T-cell (primary cell): Measurements from ENCODE around the gene AREL1. TPM values are rescaled to one million over a fixed set of nuclear protein-coding genes. Genes with fewer than 3 reads are reported as not detected.

Experiments
- ATAC-seq, 4 experiments: fragments of 200-7000 bp in 3 of 4; fragments of 150-1000 bp in 1 of 4; cut with Tn5 transposase; replicated peaks in 1 of 4; 1 replicate in 3 of 4; 2 replicates in 1 of 4; pipeline ENCODE4 v1.10.0; 2021; ENCODE audit warnings: moderate library complexity in 3 of 4, mild to moderate bottlenecking in 2 of 4, moderate number of reproducible peaks in 1 of 4
- CTCF ChIA-PET, 2 donors: fragments of 300-600 bp; sonication (Branson Sonifier 250); formaldehyde crosslinking; loops; one replicate each; lab custom pipeline; 2022; ENCODE audit warnings: antibody characterized with exemption in 2 of 2; lab: Charles Lee
- POLR2A ChIA-PET, 2 donors: fragments of 300-600 bp; sonication (Branson Sonifier 250); formaldehyde crosslinking; loops; one replicate each; lab custom pipeline; 2022; ENCODE audit warnings: antibody characterized with exemption in 2 of 2; lab: Charles Lee
- DNase-seq, 35 experiments: peaks; one replicate each; pipeline versions ENCODE4 v3.0.0 to v3.0.0-alpha.2; 2013 to 2023
- H3K27ac ChIP-seq: one replicate; pipeline ENCODE4 v1.5.1; 2013; ENCODE audit warnings: low read length
- H3K27me3 ChIP-seq, 2 experiments: replicated peaks in 1 of 2; 1 replicate in 1 of 2; 2 replicates in 1 of 2; pipeline versions ENCODE4 v1.6.1 to v1.7.0; 2013; ENCODE audit warnings: low read length in 1 of 2, mixed read lengths in 1 of 2; ENCODE audit not compliant: control insufficient read depth in 2 of 2, insufficient read depth in 2 of 2; ENCODE audit errors: extremely low read depth in 1 of 2
- H3K36me3 ChIP-seq, 2 donors: 1 replicate in 1 of 2; 2 replicates in 1 of 2; pipeline versions ENCODE4 v1.6.1 to v1.7.0; 2013; ENCODE audit warnings: low read length in 1 of 2; ENCODE audit not compliant: control insufficient read depth in 2 of 2, insufficient read depth in 1 of 2; ENCODE audit errors: extremely low read depth in 1 of 2
- H3K4me1 ChIP-seq, 2 experiments: 1 replicate in 1 of 2; 2 replicates in 1 of 2; pipeline versions ENCODE4 v1.6.1 to v1.7.0; 2013; ENCODE audit warnings: low read length in 2 of 2, mixed read lengths in 1 of 2; ENCODE audit not compliant: insufficient read depth in 2 of 2, control insufficient read depth in 1 of 2; ENCODE audit errors: extremely low read depth in 1 of 2
- H3K4me3 ChIP-seq, 2 donors: 1 replicate in 1 of 2; 2 replicates in 1 of 2; pipeline versions ENCODE4 v1.5.1 to v1.7.0; 2013; ENCODE audit warnings: mild to moderate bottlenecking in 2 of 2, low read length in 1 of 2, moderate library complexity in 1 of 2; ENCODE audit not compliant: control insufficient read depth in 1 of 2; ENCODE audit errors: extremely low read depth in 1 of 2
- H3K9me3 ChIP-seq: 2 replicates; pipeline ENCODE4 v1.7.0; 2013
- H3K27ac Mint-ChIP-seq, 2 donors: one replicate each; pipeline ENCODE4 v1.8.0; 2020 to 2021; ENCODE audit warnings: mild to moderate bottlenecking in 2 of 2, mixed read lengths in 2 of 2
- H3K27me3 Mint-ChIP-seq, 2 donors: one replicate each; pipeline ENCODE4 v1.8.0; 2021 to 2022; ENCODE audit warnings: mixed read lengths in 2 of 2
- H3K36me3 Mint-ChIP-seq: one replicate; pipeline ENCODE4 v1.8.0; 2021; ENCODE audit warnings: mixed read lengths
- H3K4me1 Mint-ChIP-seq, 3 donors: one replicate each; pipeline ENCODE4 v1.8.0; 2020 to 2022; ENCODE audit warnings: mixed read lengths in 3 of 3, mild to moderate bottlenecking in 1 of 3
- H3K4me3 Mint-ChIP-seq, 3 donors: one replicate each; pipeline ENCODE4 v1.8.0; 2020 to 2022; ENCODE audit warnings: mild to moderate bottlenecking in 3 of 3, mixed read lengths in 3 of 3, moderate library complexity in 3 of 3
- H3K9me3 Mint-ChIP-seq, 3 donors: one replicate each; pipeline ENCODE4 v1.8.0; 2020 to 2022; ENCODE audit warnings: mixed read lengths in 3 of 3
- WGBS: methylation state at CpG from one replicate; pipeline ENCODE4 v1.1.5; 2013; ENCODE audit warnings: missing lambda C conversion rate; ENCODE audit not compliant: insufficient coverage; 5-methylcytosine and 5-hydroxymethylcytosine counted together
- total RNA-seq, 35 experiments: library from RNA in 6 of 35; stranded (reverse) in 6 of 35; fragments of 120-200 nt in 1 of 35; gene quantifications; one replicate each; pipeline versions ENCODE4 v1.2.1 to v1.2.4 and lab custom pipeline; 2013 to 2026

AREL1 gene
- total RNA-seq, 5 donors from 2014 or later (not counting 1 experiment from before 2014, with no cell fraction given), result 38.7 to 46.2 (median 42.3) TPM

- no peak for DNase-seq
- Mint-ChIP-seq H3K27ac (no peak overlapping the region), H3K4me3 (no peak overlapping the region), H3K27me3 (no peaks in the 10 kb centered on the region), H3K36me3 (peaks cover 30% of the 10 kb centered on the region), H3K9me3 (no peaks in the 10 kb centered on the region), H3K4me1 (no peaks in the 10 kb centered on the region)
- Histone ChIP-seq H3K27me3 (no peaks in the 10 kb centered on the region), H3K4me1 (no peaks in the 10 kb centered on the region), H3K4me3 (no peak overlapping the region), H3K27ac (no peak overlapping the region), H3K9me3 (no peaks in the 10 kb centered on the region), H3K36me3 (peaks cover 0 to 22% of the 10 kb centered on the region in 2 donors)
- ATAC-seq, result no peak
- ChIA-PET POLR2A (no interaction called here), CTCF (no interaction called here)
- WGBS, result 94% methylated on average over 6 of the region's 8 CpGs
These were observed 26.6 kb upstream of the AREL1 start for GRCh38 chr14:74739293-74740030.

- Histone ChIP-seq H3K4me1 (no peaks in the 10 kb centered on the region), H3K27ac (no peak overlapping the region), H3K27me3 (no peaks in the 10 kb centered on the region), H3K4me3 (no peak overlapping the region), H3K36me3 (peaks cover 5 to 36% of the 10 kb centered on the region in 2 donors), H3K9me3 (no peaks in the 10 kb centered on the region)
- Mint-ChIP-seq H3K27ac (peak overlapping the region in 1 of 2 donors; percentile 6), H3K9me3 (no peaks in the 10 kb centered on the region), H3K4me1 (no peaks in the 10 kb centered on the region), H3K4me3 (no peak overlapping the region), H3K36me3 (peaks cover 44% of the 10 kb centered on the region), H3K27me3 (no peaks in the 10 kb centered on the region)
- 100% methylated on average over 1 of the region's 4 CpGs for WGBS
- ChIA-PET CTCF (no interaction called here), POLR2A (interaction anchor here in 1 of 2 donors (1.0 kb wide), 1 partner anchor 12 kb away, joined by 6 read pairs; no protein-coding TSS in a partner anchor)
- no peak for ATAC-seq
- no peak for DNase-seq
These were observed 25.0 kb upstream of the AREL1 start for GRCh38 chr14:74737753-74738325.

- H3K27me3 Mint-ChIP-seq, result no peaks in the 10 kb centered on the region
- Histone ChIP-seq H3K4me1 (no peaks in the 10 kb centered on the region), H3K36me3 (peaks cover 5 to 46% of the 10 kb centered on the region in 2 donors), H3K27ac (no peak overlapping the region), H3K4me3 (no peak overlapping the region), H3K9me3 (no peaks in the 10 kb centered on the region), H3K27me3 (no peaks in the 10 kb centered on the region)
- no CpG with 5 or more reads among the region's 4 CpGs for WGBS
- POLR2A ChIA-PET, result interaction anchor here (0.6 to 0.7 kb wide), 2 partner anchors 23 to 356 kb away, joined by 3 to 4 read pairs; no protein-coding TSS in a partner anchor
- no peak overlapping the region for H3K27ac Mint-ChIP-seq
- no peaks in the 10 kb centered on the region for H3K9me3 Mint-ChIP-seq
- no peak overlapping the region for H3K4me3 Mint-ChIP-seq
- no peaks in the 10 kb centered on the region for H3K4me1 Mint-ChIP-seq
- peaks cover 58% of the 10 kb centered on the region for H3K36me3 Mint-ChIP-seq
- ATAC-seq (no peak), DNase-seq (no peak)
- CTCF ChIA-PET, result no interaction called here
These were observed 22.2 kb upstream of the AREL1 start for GRCh38 chr14:74735125-74735524.

- Histone ChIP-seq H3K36me3 (peaks cover 5 to 42% of the 10 kb centered on the region in 2 donors), H3K27ac (no peak overlapping the region), H3K27me3 (no peaks in the 10 kb centered on the region), H3K4me3 (no peak overlapping the region), H3K9me3 (no peaks in the 10 kb centered on the region), H3K4me1 (no peaks in the 10 kb centered on the region)
- Mint-ChIP-seq H3K36me3 (peaks cover 55% of the 10 kb centered on the region), H3K27ac (no peak overlapping the region), H3K9me3 (no peaks in the 10 kb centered on the region), H3K27me3 (no peaks in the 10 kb centered on the region), H3K4me3 (no peak overlapping the region), H3K4me1 (peaks cover 0 to 3% (median 0%) of the 10 kb centered on the region in 3 donors)
- ATAC-seq, result no peak
- WGBS, result no CpG with 5 or more reads among the region's 3 CpGs
- ChIA-PET CTCF (interaction anchor here in 1 of 2 donors (0.7 kb wide), 1 partner anchor 30 kb away, joined by 3 read pairs; the partner anchor contains the start of gene YLPM1), POLR2A (no interaction called here)
- no peak for DNase-seq
These were observed 20.3 kb upstream of the AREL1 start for GRCh38 chr14:74733221-74733620.

GRCh38 chr14:74732387-74732786 lies 19.5 kb upstream of the AREL1 start:
- Histone ChIP-seq H3K27ac (no peak overlapping the region), H3K36me3 (peaks cover 5 to 42% of the 10 kb centered on the region in 2 donors), H3K27me3 (no peaks in the 10 kb centered on the region), H3K4me3 (no peak overlapping the region), H3K4me1 (no peaks in the 10 kb centered on the region), H3K9me3 (no peaks in the 10 kb centered on the region)
- Mint-ChIP-seq H3K4me3 (no peak overlapping the region), H3K27ac (no peak overlapping the region), H3K27me3 (no peaks in the 10 kb centered on the region), H3K9me3 (no peaks in the 10 kb centered on the region), H3K4me1 (peaks cover 0 to 3% (median 0%) of the 10 kb centered on the region in 3 donors), H3K36me3 (peaks cover 52% of the 10 kb centered on the region)
- DNase-seq, result no peak
- ChIA-PET CTCF (interaction anchor here in 1 of 2 donors (0.7 kb wide), 1 partner anchor 924 kb away, joined by 3 read pairs; no protein-coding TSS in a partner anchor), POLR2A (interaction anchor here in 1 of 2 donors (0.6 kb wide), 1 partner anchor 184 kb away, joined by 5 read pairs; no protein-coding TSS in a partner anchor)
- no CpG with 5 or more reads among the region's 2 CpGs for WGBS
- ATAC-seq, result no peak

- ChIA-PET POLR2A (interaction anchor here in 1 of 2 donors (0.6 kb wide), 1 partner anchor 693 kb away, joined by 3 read pairs; no protein-coding TSS in a partner anchor), CTCF (no interaction called here)
- Histone ChIP-seq H3K36me3 (peaks cover 6 to 42% of the 10 kb centered on the region in 2 donors), H3K4me1 (no peaks in the 10 kb centered on the region), H3K27ac (no peak overlapping the region), H3K27me3 (no peaks in the 10 kb centered on the region), H3K9me3 (no peaks in the 10 kb centered on the region), H3K4me3 (no peak overlapping the region)
- no peaks in the 10 kb centered on the region for H3K9me3 Mint-ChIP-seq
- H3K36me3 Mint-ChIP-seq, result peaks cover 32% of the 10 kb centered on the region
- no peaks in the 10 kb centered on the region for H3K27me3 Mint-ChIP-seq
- DNase-seq (no peak), ATAC-seq (no peak)
- no peak overlapping the region for H3K4me3 Mint-ChIP-seq
- H3K4me1 Mint-ChIP-seq, result peaks cover 0 to 2% (median 2%) of the 10 kb centered on the region in 3 donors
- 100% methylated on average over 2 of the region's 3 CpGs for WGBS
- H3K27ac Mint-ChIP-seq, result no peak overlapping the region
These were observed 10.3 kb upstream of the AREL1 start for GRCh38 chr14:74723134-74723533.
